ENCODE data around the gene MED22.

The MED22 gene

DNA sequence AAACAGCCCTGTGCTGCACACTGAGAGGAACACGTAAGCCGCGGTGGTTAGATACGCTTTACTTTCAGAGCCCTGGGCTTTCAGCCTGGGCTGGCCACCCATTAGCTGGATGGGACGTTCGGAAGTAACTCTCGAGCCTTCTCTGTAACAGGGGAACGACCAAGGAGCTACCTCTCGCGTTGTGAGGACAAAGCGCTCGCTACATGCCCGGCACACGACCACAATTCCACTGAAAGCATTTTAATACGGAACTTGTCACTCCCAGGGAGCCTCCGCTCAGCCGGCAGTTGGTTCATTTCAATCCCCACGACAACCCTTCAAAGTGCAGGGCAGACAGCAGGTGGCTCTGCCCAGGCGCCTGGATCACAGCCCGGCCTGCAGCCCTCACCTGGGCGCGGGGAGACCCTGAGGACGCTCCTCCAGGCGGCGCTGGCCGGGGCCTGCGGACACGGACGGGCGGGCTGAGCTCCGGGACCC is 8.0 kb upstream of the MED22 start:
- DNase-seq (ENCODE audit: low read depth): no peak

DNA sequence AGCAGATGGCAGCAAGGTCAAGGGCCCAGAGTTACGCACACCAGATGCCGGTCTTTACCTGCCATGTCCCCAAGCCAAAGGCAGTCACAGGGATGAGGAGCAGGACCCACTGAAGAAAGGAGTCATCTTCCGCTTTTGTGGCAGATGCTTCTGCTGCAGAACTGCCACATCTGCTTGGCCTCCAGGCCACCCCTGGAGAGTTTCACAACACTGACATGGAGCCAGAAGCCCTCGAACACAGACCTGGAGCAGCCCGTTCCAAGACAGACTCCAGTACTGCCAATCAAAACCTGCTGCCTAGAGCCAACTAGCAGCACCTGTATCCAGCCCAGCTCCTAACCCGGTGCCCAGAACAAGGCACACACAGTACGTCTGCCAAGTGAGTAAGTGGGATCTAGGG is 6.8 kb upstream of the MED22 start:
- DNase-seq (ENCODE audit: low read depth): no peak

DNA sequence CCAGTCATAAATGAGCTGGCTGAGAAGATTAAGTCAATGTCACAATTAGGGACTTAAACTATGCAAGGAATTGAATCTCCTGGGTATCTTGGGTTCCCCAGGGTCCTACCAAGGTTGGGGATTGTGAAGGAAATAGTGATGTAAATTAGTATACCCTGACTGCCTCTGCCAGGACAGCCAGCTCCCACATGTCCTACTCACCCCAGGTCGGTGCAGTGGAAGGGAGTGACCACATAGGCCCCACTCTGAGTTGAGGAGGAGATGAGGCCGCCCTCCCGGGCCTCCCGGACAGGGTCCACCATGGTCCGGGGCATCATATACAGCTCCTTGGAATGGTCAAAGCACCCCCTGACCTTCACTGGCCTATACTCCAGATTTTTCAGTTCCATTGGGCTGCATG is 5.6 kb upstream of the MED22 start:
- no peak for DNase-seq (ENCODE audit: low read depth)

DNA sequence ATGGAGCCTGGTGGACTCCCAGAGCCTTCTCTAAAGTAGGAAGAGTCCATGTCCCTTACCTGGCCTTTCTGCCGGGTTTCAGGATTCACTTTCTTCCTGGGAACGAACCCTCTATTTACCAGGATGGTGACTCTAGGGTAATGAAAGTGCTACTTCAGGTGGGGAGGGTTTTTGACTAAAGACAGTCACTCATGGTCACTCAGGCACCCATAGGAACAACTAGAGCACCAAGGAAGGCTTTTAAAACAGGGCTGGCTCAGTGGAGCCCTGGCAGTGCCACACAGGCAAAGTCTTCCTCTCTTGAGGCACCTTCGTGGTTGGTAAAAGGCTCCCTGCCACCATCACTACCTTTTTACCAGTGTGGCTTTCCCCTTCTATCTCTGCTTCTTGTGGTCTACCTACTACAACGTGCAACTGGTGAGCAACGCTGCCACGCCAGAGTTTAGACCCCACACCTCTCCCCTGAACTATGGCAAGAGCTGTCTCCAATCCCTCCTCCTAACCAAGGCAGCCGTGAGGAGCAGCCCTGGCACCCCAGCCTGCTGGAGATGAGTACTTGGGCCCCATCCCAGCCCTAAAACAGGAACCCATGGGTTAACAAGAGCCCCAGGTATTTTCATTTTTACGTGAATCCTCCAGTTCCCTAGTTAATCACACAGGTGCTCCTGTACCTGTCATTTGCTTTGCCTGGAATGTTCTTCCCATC is 4.9 kb upstream of the MED22 start:
- DNase-seq (ENCODE audit: low read depth): no peak

DNA sequence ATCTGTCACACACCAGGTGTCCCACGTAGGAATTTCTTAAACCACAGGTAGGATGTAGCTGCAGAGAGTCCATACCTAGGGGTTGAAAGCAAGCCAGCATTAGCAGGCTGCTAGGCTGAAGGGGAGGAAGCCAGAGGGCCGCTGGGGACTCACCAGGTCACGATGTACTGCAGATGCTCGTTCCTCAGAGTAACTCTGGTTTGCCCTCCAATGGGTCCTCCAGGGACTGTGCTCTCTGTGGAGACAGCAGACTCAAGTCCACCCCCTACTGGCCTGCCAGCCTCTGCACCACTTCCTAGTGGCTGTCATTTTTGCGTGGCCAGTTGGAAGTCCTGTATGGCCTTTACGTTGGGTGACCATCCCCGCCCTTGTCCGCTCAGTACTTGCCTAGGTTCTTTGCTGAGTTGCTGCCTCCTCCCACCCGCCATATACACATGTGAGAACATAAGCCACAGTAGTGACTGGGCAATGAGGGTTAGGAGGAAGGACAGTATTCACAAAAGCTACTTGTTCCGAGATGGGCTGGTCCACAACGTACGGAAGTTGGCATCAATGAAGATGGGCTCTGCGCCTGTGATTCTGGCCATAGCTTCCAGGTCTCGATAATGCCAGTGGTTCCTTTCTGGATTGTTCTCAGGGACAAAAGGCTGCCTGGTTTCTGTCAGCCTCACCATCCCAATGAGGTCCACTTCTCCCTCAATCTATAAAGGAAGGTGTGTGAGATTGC is 4.1 kb upstream of the MED22 start:
- DNase-seq (ENCODE audit: low read depth): no peak

DNA sequence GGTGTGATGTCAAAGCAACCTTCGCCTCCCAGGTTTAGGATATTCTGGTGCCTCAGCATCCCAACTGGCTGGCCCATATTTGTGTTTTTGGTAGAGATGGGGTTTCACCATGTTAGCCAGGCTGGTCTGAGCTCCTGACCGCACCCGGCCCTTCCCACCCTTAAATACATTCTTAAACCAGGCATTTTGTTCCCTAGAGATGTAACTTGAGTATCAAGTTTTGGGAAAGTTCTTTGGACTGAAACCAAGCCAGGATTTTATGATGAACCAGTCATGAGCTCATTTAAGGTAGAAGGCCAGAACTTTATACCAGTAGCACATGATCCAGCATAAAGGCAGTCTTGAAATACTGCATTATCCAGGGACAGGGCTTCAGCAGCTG is 3.6 kb upstream of the MED22 start:
- no peak for DNase-seq (ENCODE audit: low read depth)

DNA sequence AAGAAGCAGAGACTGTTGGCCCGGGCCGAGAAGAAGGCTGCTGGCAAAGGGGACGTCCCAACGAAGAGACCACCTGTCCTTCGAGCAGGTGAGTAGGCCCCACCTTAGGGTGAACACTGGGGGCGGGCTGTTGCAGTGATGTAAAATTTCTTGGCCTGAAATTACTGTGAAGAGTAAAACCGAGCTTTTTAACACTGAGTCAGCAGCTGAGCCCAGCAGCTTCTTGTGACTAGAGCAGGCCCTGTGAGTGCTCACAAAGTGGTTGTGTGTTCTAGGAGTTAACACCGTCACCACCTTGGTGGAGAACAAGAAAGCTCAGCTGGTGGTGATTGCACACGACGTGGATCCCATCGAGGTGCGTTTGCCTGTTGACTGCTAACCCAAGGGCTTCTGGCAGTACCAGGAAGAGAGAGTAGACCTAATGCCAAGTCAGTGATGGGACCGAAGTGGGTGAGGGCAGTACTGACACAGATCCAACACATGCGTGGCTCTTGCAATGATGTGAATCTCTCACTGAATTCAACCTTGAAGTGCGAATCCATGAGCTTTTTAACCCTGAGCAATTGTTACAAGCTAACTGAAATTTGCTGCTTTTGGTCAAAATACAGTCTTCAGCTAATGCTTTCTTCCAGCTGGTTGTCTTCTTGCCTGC is 2.2 kb upstream of the MED22 start:
- no peak for DNase-seq (ENCODE audit: low read depth)

DNA sequence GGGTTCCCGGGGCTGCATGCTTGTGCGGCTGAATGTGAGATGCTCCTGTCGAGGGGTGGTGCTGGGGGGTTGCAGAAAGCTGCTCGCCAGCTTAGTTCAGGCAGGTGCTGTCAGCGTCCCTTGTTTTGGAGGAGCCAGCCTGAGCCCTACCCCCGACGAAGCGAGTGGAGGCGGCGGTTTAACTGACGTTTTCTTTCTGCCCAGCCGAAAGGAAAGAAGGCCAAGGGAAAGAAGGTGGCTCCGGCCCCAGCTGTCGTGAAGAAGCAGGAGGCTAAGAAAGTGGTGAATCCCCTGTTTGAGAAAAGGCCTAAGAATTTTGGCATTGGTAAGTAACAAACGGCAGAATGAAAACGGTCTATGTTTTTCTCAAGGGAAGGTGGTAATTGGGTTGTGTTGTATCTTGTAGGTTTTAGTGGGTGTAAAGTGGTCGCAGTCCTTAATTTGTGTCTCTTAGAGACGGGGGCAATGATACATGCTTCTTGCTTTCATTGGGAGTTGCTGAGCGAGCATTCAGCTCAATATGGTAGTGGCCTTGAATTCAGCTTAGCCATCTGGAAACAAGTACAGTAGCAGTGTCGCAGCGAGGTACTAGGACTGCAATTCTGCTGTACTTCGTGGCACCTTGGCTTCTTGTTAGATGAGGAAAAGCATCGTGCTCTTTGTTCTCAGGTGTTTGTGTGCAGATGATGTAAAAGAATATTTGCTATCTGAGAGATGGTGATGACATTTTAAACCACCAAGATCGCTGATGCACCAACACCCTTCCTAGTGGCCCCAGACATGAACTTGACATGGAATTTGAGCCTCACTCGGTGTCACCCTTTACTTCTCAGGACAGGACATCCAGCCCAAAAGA is 1.0 kb upstream of the MED22 start:
- DNase-seq (ENCODE audit: low read depth): no peak

DNA sequence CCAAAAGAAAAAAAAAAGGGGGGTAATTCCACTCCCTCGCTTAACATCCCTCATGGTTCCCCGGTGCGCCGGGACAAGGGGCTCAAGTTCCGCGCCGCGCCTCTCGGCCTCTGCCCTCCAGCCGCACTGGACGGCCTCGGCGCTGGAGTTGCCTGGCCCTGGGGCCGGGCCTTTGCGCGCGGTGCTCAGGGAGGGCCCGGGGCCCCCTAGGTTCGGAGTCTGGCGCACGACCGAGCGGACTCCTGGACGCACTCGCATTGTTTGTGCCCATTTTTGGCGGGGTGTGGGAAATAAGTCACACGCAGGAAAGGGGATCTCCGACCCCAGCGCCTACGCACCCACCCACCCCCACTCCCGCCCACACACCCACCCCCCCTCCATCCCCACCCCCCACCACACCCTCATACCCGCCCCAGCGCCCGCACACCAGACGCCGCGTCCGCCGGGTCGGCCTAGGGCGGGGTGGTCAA is 381 bp downstream of the MED22 start:
- DNase-seq (ENCODE audit: low read depth): no peak

DNA sequence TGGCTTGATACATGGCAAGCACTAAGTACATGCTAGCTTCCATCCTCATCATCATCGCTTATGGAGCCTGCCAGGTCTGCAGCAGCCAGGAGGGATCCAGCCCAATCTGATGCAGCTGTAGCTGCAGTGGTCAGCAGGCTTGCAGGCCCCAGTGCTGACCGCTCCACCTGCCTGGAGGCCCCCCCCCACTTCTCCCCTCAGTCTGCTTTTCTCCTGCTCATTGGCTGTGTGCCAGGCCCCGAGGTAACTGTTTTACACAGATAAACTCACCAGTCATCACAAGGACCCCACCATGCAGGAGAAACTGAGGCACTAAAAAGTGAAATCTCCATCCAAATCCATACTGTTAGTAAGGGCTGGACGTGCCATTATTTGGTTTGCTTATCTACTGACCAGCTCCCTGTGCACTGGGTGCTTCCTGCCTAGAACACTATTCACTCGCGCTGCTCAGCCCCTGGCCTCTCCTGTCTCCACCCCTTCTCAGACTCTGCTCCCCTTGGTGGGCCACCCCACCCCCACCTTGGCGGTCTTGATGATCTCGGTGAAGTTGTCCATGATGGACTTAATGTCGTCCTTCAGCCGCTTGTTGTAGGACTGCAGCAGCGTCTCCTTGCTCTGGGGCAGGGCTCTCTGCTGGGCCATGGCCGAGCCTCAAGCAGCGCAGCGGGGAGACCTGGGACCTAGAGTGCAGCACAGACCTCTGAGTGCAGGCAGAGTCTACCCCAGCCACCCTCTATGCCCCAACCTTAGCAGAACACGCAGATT is 1.7 kb downstream of the MED22 start:
- DNase-seq (ENCODE audit: low read depth): no peak

DNA sequence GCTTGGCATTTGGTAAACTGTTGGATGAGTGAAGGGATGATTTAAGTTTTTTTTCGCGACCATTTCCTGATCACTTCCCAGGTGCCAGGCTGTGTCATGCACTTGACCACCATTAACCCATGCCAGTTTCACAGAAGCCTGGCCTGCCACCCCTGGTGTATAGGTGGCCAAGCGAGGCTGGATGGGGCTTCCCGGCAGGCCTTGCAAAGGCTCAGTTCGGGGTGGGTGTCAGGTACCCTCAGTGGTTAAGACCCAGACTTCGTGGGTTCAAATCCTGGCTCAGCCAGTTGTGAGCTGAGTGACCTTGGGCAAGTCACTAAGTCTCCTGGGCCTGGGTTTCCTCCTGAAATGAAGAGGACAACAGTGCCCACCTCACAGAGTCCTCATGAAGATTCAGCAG is 2.3 kb downstream of the MED22 start:
- DNase-seq (ENCODE audit: low read depth): no peak

DNA sequence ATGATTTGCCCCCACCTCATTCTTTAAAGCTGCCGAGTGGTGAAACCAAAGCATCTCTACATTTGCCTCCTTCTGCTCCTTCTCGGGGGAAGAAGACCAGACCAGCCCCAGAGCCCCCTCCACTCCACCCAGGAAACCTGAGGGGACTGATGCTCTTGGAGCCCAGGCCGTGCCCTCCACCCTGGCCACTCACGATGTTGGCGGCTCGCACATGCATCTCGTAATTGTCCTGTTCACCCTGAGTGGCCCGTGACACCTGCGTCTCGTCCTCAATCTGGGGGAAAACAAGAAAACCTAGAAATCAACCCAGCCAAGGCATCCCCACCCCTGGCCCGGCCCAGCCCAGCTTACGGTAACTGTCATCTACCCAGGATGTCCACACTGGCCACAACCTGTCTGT is 3.0 kb downstream of the MED22 start:
- DNase-seq (ENCODE audit: low read depth): no peak

DNA sequence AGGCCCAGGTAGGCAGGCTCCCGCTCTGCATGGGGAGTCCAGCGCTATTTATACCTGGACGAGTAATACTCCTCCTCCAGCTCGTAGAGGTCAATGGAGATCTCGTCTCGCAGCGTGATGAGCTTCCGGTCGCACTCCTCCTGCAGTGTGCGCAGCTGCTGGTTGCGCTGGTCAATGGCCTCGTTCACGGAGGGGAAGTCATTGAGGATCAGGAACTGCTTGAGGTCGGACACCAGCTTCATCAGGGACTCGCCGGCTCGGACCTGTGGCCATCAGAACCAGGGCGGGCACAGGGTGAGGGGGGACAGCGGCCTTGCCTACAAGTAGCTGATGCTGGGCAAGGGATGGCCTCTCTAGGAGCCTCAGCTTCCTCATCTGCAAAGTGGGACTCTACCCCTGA is 3.9 kb downstream of the MED22 start:
- no peak for DNase-seq (ENCODE audit: low read depth)

DNA sequence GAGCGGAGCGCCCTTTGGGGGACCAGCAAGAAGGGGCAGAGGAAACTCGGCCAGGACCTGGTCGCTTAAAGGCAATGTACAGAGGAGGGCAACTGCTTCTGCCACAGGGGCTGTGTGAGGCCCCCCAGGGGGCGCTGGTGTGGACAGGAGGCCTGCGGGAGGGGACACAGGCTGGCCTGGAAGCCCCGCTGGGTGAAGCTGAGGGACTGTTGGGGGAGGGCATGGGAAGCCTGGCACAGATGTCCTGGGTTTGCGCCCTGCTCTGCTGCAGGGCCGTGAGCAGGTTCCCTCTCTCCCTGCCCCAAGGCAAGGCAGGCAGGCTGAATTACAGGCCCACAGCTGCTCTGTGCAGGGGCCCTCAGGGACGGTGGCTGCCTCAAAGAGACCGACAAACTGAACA is 5.4 kb downstream of the MED22 start:
- no peak for DNase-seq (ENCODE audit: low read depth)

DNA sequence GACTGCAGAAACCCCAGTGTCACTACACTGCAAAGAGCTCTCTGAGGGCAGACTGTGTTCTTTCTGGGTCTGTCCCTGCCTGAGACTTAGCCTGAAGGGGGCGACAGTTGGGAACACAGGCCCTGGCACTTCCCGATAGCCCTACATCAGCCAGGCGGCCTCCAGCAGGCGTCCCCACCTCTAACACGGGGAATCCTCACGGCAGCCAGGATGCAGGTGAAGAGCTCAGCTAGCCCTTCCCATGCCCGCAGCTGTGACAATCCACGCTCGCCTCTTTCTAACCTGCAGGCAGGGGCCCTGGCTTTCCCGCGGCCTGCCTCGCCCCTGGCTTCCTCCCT is 5.9 kb downstream of the MED22 start:
- DNase-seq (ENCODE audit: low read depth): no peak

DNA sequence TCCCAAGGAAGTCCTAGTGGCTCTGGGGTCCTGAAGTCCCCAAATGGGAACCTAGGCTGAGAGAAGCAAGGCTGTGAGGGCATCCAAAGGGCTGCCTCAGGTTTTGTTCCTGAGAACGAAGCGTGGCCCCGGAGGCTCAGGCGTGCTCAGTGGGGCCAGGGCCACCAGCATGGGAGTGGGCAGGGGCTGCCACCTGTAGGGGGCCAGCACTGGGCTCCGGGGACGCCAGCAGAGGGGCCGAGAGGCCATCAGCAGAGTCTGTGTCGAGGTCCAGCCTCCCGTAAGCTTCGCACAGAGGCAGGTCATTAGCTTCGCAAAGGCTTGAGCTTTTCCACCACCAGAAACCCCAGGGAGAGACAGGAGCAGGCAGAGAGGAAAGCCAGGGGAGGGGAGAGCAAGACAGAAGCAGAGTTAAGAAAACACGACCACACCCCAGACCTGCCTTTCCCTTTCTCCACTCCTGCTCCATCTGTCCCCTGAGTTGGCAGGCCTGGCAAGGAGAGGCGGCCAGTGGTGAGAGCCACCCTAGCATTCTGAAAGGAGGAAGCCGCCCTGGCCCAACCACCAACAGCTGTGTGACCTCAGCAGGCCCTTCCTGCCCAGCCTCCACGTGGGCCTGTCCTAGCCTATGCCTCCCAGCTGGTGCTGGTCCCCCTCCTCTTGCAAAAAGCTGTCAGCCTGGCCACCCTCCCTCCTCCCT is 6.4 kb downstream of the MED22 start:
- no peak for DNase-seq (ENCODE audit: low read depth)

DNA sequence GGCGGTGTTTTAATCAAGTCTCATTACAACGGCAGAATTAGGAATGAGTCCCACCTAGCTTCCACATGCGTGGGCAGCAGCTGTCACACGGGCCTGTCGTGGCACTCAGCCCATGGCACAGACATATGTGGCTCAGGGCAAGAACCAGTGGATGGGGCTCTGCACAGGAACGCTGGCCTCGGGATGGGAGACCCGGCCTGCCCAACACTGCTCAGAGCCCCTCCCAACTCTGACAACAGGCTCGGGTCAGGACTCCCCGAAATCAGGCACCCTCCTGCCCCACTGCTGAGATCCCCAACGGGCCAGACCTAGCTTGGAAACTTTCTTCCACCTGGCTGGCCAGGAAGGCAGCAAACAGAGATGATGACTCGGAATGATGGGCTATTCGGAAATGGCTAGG is 7.0 kb downstream of the MED22 start:
- no peak for DNase-seq (ENCODE audit: low read depth)

DNA sequence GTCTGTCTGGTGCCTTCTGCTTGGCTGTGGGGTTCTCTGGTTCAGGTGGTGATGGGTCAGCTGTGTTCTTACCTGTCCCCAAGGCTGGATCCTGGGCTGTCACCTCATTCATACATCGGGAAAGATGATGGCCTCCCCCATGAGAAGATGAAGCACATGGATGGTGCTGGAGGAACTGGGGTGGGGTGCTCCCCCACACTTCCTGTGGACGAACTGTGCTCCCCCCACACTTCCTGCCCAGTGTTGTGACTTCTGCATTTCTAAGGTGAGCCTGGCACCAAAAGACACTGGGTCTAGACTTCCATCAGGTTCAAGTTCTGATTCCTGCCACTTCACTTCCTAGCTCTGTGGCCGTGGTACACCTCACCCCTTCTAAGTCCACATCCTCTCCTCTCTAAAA is 7.7 kb downstream of the MED22 start:
- no peak for DNase-seq (ENCODE audit: low read depth)

DNA sequence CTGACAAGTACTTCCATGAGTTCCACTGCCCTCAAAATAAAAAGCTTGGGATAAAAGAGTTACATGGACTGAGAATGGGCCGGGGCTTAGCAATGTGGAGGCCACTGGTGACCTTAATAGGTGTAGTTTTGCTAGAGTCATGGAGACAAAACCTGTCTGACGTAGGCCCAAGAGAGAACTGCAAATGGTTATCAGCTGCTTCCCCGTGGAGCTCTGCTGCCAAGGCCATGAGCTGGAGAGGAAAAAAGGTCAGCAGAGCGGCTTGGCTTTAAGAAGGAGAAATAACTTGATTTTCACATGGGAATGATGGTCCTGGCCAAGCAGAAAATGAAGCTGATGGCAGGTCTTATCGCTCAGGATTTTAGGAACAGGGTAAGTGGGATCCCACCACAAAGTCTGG is 8.3 kb downstream of the MED22 start:
- no peak for DNase-seq (ENCODE audit: low read depth)

DNA sequence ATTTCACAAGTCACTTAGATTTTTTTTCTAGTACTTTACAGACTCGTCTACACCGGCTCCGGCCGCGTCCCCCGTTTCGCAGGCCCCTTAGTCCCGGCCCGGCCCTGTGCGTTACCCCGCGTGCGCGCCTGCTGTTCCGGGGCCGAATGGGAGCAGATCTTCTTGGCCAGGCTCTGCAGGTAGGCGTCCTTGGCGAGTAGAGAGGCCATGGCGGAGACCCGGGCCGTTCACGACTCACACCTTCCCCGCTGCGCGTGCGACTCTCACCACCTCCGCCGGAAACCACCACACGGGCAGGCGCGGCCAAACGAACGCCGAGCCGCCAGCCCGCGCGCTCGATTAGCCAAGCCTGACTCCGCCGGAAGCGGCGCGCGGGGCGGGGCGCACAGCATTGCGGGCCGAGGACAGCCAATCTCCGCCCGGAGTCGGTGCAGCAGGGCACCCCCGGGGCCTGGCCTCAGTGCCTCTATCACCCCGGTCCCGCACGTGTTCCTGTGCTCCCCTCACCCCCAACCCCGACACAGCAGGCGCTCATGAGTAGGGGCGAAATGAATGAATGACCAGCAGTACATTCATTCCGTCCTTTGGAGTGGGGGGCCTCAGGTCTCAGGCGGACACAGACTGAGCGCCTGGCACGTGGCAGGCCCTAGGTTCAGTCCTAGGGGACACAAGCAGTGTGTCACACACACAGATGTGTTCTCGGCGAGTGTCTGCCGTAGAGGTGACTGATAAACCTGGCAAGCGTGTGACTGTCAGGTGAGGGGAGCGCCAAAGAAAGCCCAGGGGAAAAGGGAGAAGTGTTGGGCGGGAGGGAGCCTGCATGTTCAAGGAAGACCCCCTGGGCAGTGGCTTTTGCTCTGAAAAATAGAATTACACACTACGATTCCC is 11.8 kb downstream of the MED22 start, which contains the start of gene SURF6:
Gene SURF6 (minus strand): TSS at position 265 of the 888 bp plus-strand sequence. CDS start 56 bp downstream, at position 209.
- peak; percentile 97 for DNase-seq (ENCODE audit: low read depth)
